T follicular helper cell (primary cell): ENCODE measurements around the gene PPHLN1.

Source experiments
- DNase-seq: peaks from one replicate; pipeline ENCODE4 v3.0.0-alpha.2; 2020; ENCODE audit warnings: low read depth
- total RNA-seq, 2 experiments: gene quantifications; one replicate each; lab custom pipeline; 2026; lab: John Stamatoyannopoulos, UW

Gene PPHLN1
- total RNA-seq = 103 to 104 reads per million in 2 experiments

GRCh38 chr12:42325653-42326474 lies at the start of gene PPHLN1, which contains the start of gene ZCRB1:
Gene PPHLN1 (plus strand): TSS chr12:42326167. CDS start chr12:42335903, 9,736 bp downstream.
Gene ZCRB1 (minus strand): TSS chr12:42326094. CDS start chr12:42324102, 1,992 bp downstream.
- peak; percentile 70 for DNase-seq

GRCh38 chr12:42277396-42278127 lies 48.4 kb upstream of the PPHLN1 start:
- DNase-seq = no peak

- DNase-seq = no peak
Measured at GRCh38 chr12:42278128-42278510, 47.8 kb upstream of the PPHLN1 start.

GRCh38 chr12:42281278-42281677 lies 44.7 kb upstream of the PPHLN1 start:
- DNase-seq = no peak

- no peak for DNase-seq
Measured at GRCh38 chr12:42281844-42282243, 44.1 kb upstream of the PPHLN1 start.

- DNase-seq = no peak
Measured at GRCh38 chr12:42282294-42282693, 43.7 kb upstream of the PPHLN1 start.

GRCh38 chr12:42283739-42284138 lies 42.2 kb upstream of the PPHLN1 start:
- no peak for DNase-seq

GRCh38 chr12:42284157-42284556 lies 41.8 kb upstream of the PPHLN1 start:
- no peak for DNase-seq

GRCh38 chr12:42284876-42285275 lies 41.1 kb upstream of the PPHLN1 start:
- DNase-seq = no peak

- no peak for DNase-seq
Measured at GRCh38 chr12:42285431-42285830, 40.5 kb upstream of the PPHLN1 start.

GRCh38 chr12:42286741-42287140 lies 39.2 kb upstream of the PPHLN1 start:
- DNase-seq = no peak

- DNase-seq = no peak
Measured at GRCh38 chr12:42288544-42288943, 37.4 kb upstream of the PPHLN1 start.

GRCh38 chr12:42291680-42292079 lies 34.3 kb upstream of the PPHLN1 start:
- no peak for DNase-seq

- DNase-seq = no peak
Measured at GRCh38 chr12:42296503-42297109, 29.4 kb upstream of the PPHLN1 start.

GRCh38 chr12:42298887-42299286 lies 27.1 kb upstream of the PPHLN1 start:
- DNase-seq = no peak

- DNase-seq = no peak
Measured at GRCh38 chr12:42299392-42300308, 26.3 kb upstream of the PPHLN1 start.

- no peak for DNase-seq
Measured at GRCh38 chr12:42306297-42306696, 19.7 kb upstream of the PPHLN1 start.

GRCh38 chr12:42308390-42308789 lies 17.6 kb upstream of the PPHLN1 start:
- no peak for DNase-seq

GRCh38 chr12:42309996-42310395 lies 16.0 kb upstream of the PPHLN1 start:
- no peak for DNase-seq

- no peak for DNase-seq
Measured at GRCh38 chr12:42315108-42315507, 10.9 kb upstream of the PPHLN1 start.

GRCh38 chr12:42320796-42321195 lies 5.2 kb upstream of the PPHLN1 start:
- no peak for DNase-seq

- DNase-seq = no peak
Measured at GRCh38 chr12:42322567-42322966, 3.4 kb upstream of the PPHLN1 start.
